ES-I3 (cell line): ENCODE results near the gene CANT1.
"Not testable (repeated sequence)": the region's sequence is repeated elsewhere in the genome, so short reads cannot be mapped to it uniquely, and the experiment has no call there.

Source experiments
- H3K36me3 ChIP-seq: 2 replicates; pipeline ENCODE4 v1.6.1; 2013; ENCODE audit warnings: mild to moderate bottlenecking, low read length, control low read depth, moderate library complexity; ENCODE audit not compliant: insufficient read depth
- H3K4me1 ChIP-seq: 2 replicates; pipeline ENCODE4 v1.6.1; 2013; ENCODE audit warnings: mild to moderate bottlenecking, control low read depth, low read length; ENCODE audit not compliant: insufficient read depth
- H3K9ac ChIP-seq: 2 replicates; pipeline ENCODE4 v1.6.1; 2013; ENCODE audit warnings: low read depth, mild to moderate bottlenecking, low read length, moderate library complexity
- H3K9me3 ChIP-seq: 2 replicates; pipeline ENCODE4 v1.6.1; 2013; ENCODE audit warnings: mild to moderate bottlenecking, low read length, moderate library complexity; ENCODE audit not compliant: control insufficient read depth, insufficient read depth

Gene CANT1

DNA sequence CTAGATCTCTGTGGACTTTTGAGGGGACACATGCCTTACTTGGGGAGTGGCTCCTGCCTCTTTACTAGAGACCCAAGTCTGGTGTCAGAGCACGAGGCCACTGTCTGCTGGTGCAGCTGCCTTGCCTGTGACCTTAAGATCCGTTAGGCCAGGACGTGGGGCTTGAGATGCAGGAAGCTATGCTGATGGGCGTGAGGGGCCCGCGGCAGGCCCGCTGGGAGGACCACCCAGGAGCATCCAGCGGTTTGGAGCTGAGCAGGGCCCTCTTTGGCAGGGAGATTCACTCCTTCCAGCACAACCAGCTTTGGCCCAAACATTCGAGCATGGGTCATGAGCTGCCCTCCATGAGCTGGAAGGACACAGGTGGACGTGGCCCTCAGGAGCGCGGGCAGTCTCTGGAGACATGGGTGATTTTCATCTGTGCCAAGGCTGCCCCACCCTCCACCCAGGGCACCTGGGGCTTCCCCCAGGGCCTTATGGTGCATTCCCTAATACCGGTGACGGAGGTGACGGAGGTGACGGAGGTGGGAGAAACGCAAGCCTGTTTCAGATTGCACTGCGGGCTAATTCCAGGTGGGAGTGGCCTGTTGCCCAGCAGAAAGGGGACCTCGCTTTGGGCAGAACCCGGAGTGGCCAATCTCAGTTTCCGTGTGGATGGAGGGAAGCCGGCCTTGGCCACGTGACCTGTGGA lies 42.5 kb downstream of the CANT1 start:
- no peak overlapping the region for H3K9ac ChIP-seq
- no peaks in the 10 kb centered on the region; the same call in 1 of the 2 replicates for H3K4me1 ChIP-seq
- H3K36me3 ChIP-seq: no peaks in the 10 kb centered on the region
- H3K9me3 ChIP-seq: no peaks in the 10 kb centered on the region

DNA sequence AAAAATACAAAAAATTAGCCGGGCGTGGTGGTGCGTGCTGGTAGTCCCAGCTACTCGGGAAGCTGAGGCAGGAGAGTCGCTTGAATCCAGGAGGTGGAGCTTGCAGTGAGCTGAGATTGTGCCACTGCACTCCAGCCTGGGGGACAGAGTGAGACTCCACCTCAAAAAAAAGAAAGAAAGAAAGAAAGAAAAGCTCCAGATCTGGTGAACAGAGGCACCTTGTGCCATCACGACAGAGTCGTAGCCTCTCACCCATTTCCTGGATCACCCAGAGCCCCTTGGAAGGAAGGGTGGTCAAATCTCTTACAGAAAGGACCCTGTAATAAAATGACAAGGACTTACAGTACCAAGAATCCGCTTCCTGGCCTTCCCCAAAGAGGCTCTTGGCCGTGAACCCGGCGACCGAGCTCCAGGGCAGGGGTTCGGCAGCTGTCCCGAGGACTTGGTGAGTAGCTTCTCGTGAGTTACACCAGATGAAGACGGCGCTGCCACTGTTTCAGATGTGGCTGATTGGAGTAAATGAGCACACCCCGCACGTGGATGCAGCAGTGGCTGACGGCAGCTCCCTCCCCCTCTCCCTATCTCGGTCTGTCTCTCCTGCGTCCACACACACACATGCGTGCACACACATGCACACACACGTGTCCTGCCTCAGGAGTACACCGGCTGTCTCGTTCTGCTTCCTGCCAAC lies 43.3 kb downstream of the CANT1 start:
- Histone ChIP-seq H3K9ac (no peak overlapping the region), H3K4me1 (no peaks in the 10 kb centered on the region), H3K36me3 (no peaks in the 10 kb centered on the region), H3K9me3 (no peaks in the 10 kb centered on the region)

GRCh38 chr17:78965491-78965924 lies 44.1 kb downstream of the CANT1 start:
- Histone ChIP-seq H3K9ac (no peak overlapping the region), H3K36me3 (no peaks in the 10 kb centered on the region), H3K4me1 (no peaks in the 10 kb centered on the region), H3K9me3 (no peaks in the 10 kb centered on the region)

GRCh38 chr17:78963378-78963777 lies 46.2 kb downstream of the CANT1 start:
- H3K9me3 ChIP-seq: no peaks in the 10 kb centered on the region
- no peaks in the 10 kb centered on the region for H3K36me3 ChIP-seq
- H3K4me1 ChIP-seq: no peaks in the 10 kb centered on the region; the same call in 1 of the 2 replicates
- no peak overlapping the region for H3K9ac ChIP-seq

DNA sequence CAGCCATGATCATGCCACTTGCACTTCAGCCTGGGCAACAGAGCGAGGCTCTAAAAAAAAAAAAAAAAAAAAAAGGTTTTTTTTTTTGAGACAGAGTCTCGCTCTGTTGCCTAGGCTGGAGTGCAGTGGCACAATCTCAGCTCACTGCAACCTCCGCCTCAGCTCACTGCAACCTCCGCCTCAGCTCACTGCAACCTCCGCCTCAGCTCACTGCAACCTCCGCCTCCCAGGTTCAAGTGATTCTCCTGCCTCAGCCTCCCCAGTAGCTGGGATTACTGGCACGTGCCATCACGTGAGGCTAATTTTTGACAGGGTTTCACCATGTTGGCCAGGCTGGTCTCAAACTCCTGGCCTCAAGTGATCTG lies 46.6 kb downstream of the CANT1 start:
- H3K4me1 ChIP-seq, H3K36me3 ChIP-seq, H3K9me3 ChIP-seq, H3K9ac ChIP-seq: not testable (repeated sequence)

DNA sequence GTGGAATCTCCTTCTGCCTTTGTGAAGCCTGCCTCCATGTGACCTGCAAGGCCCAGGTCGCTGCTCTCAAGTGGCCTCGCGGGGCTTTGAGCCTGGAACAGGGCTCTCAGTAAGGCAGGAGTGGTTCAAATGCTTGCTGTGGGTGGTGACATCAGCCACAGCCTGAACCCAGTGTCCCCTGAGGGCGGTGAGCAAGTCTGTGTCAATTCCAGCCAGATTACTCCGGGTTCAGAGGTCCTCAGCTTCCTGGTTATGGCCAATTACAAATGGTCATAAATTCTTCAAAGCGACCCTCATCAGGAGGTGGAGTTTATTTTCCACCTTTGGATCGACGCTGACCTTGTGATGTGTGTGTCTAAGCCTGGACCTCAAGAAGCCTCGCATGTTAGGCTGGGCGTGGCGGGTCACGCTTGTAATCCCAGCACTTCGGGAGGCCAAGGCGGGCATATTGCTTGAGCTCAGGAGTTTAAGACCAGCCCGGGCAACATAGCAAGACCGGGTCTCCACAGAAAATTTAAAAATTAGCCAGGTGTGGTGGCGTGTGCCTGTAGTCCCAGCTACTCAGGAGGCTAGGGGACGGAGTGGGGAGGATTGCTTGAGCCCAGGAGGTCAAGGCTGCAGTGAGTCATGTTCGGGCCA lies 47.1 kb downstream of the CANT1 start:
- Histone ChIP-seq H3K9me3 (no peaks in the 10 kb centered on the region), H3K36me3 (no peaks in the 10 kb centered on the region), H3K4me1 (no peaks in the 10 kb centered on the region; the same call in 1 of the 2 replicates), H3K9ac (no peak overlapping the region)

GRCh38 chr17:78961571-78961970 lies 48.0 kb downstream of the CANT1 start:
- no peaks in the 10 kb centered on the region for H3K36me3 ChIP-seq
- no peak overlapping the region for H3K9ac ChIP-seq
- no peaks in the 10 kb centered on the region; the same call in 1 of the 2 replicates for H3K4me1 ChIP-seq
- no peaks in the 10 kb centered on the region for H3K9me3 ChIP-seq

DNA sequence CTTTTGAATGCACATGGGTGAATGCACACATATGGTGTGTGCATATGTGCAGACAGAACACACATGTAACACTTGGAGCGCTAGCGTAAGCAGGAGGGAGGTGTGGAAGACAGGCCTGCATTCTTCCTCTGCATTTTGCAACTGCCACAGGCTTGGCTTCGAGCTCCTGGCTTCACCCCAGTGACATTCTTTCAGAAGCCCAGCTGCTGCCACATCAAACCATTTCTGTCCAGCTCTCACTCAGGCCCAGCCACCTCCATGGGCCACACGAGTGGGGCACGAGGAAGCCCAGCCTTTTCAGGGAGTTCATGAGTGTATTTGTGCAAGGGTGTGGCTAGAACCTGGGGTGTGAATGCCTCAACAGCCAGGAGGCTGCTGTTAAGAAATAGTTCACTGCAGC lies 48.6 kb downstream of the CANT1 start:
- Histone ChIP-seq H3K9ac (no peak overlapping the region), H3K9me3 (no peaks in the 10 kb centered on the region), H3K4me1 (no peaks in the 10 kb centered on the region; the same call in 1 of the 2 replicates), H3K36me3 (no peaks in the 10 kb centered on the region)

GRCh38 chr17:78959803-78960202 lies 49.8 kb downstream of the CANT1 start:
- Histone ChIP-seq H3K9ac (no peak overlapping the region), H3K9me3 (no peaks in the 10 kb centered on the region), H3K36me3 (no peaks in the 10 kb centered on the region), H3K4me1 (no peaks in the 10 kb centered on the region; the same call in 1 of the 2 replicates)

DNA sequence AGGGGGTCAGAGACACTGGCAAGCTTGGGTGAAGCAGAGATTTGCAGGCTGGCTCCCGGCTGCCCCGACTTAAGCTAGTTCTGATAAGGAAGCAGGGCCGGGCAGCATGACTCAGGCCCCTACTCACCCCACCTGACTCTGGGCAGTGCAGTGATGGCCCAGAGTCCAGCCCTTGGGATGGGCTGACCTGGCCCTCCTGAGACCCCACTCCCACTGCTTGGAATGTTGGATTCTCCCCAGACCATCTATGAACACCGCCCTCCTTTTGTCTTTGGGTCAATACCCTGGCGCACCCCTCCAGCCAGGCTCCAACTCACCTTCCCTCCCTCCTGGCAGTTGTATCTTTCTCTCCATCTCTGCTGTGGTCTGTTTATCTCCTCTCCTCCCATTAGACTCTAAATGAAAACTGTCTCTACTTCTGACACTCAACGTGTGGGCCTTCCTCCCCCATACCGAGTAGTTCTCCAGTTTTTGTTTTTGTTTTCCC lies 50.9 kb downstream of the CANT1 start:
- H3K36me3 ChIP-seq: no peaks in the 10 kb centered on the region
- no peaks in the 10 kb centered on the region; the same call in 1 of the 2 replicates for H3K4me1 ChIP-seq
- no peak overlapping the region for H3K9ac ChIP-seq
- H3K9me3 ChIP-seq: no peaks in the 10 kb centered on the region

DNA sequence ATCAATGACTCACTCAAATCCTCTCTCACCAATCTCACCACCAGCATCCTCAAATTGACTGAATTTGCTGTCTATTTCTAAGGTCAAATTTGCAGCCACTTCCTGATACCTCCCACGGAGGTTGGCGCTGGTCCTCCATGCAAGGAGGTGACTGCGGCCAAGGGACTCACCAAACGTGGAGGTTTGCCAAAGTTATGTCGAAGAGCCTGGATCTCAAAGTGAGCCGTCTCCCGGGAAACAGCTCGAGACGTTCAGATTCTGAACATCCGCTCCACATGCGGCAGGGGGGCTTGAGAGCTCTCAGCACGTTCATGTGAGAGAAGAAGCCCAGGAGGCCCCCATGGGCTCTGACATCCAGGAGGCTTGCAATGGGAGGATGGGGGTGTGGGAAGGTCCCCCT lies 52.4 kb downstream of the CANT1 start:
- no peaks in the 10 kb centered on the region for H3K9me3 ChIP-seq
- no peaks in the 10 kb centered on the region for H3K36me3 ChIP-seq
- H3K4me1 ChIP-seq: no peaks in the 10 kb centered on the region; the same call in 1 of the 2 replicates
- no peak overlapping the region for H3K9ac ChIP-seq

- H3K9ac ChIP-seq: no peak overlapping the region
- peaks cover 3% of the 10 kb centered on the region; the same call in 1 of the 2 replicates for H3K9me3 ChIP-seq
- no peaks in the 10 kb centered on the region for H3K36me3 ChIP-seq
- H3K4me1 ChIP-seq: no peaks in the 10 kb centered on the region; the same call in 1 of the 2 replicates
These were observed 53.3 kb downstream of the CANT1 start for GRCh38 chr17:78956254-78956653.

- no peaks in the 10 kb centered on the region; the same call in 1 of the 2 replicates for H3K4me1 ChIP-seq
- no peak overlapping the region for H3K9ac ChIP-seq
- peaks cover 8% of the 10 kb centered on the region; the same call in 1 of the 2 replicates for H3K9me3 ChIP-seq
- no peaks in the 10 kb centered on the region for H3K36me3 ChIP-seq
These were observed 54.9 kb downstream of the CANT1 start for GRCh38 chr17:78954684-78955083.
